ENCODE measurements around the gene ZNF438. TPM values are rescaled to one million over a fixed set of nuclear protein-coding genes. Genes with fewer than 3 reads are reported as not detected.

ZNF438 gene
- total RNA-seq, 2 donors from 2014 or later: 2.7 to 4.3 TPM

- H3K9ac ChIP-seq (ENCODE audit: low read depth in 2 of 2, low read length in 2 of 2): no peak overlapping the region
- no peak overlapping the region for H3K27ac ChIP-seq
- intact Hi-C loops (cut with DNase I): no loop called here
- H3K4me1 ChIP-seq: no peaks in the 10 kb centered on the region
- H3K9me3 ChIP-seq: no peaks in the 10 kb centered on the region
- H3K27me3 ChIP-seq: no peaks in the 10 kb centered on the region
- TF ChIP-seq CTCF (IDR thresholded peaks at IDR 0.05): no peak
- DNase-seq: no peak
- H3K36me3 ChIP-seq: no peaks in the 10 kb centered on the region
- no peak overlapping the region for H3K4me3 ChIP-seq
Observed at GRCh38 chr10:30842894-30843293, 188.8 kb downstream of the ZNF438 start.

- Histone ChIP-seq H3K4me1 (no peaks in the 10 kb centered on the region), H3K27me3 (no peaks in the 10 kb centered on the region), H3K36me3 (no peaks in the 10 kb centered on the region), H3K4me3 (no peak overlapping the region), H3K9ac (ENCODE audit: low read depth in 2 of 2, low read length in 2 of 2) (no peak overlapping the region), H3K27ac (no peak overlapping the region), H3K9me3 (no peaks in the 10 kb centered on the region)
- intact Hi-C loops (cut with DNase I): no loop called here
- TF ChIP-seq CTCF (IDR thresholded peaks at IDR 0.05): no peak
- no peak for DNase-seq
Observed at GRCh38 chr10:30842185-30842584, 189.5 kb downstream of the ZNF438 start.

- DNase-seq: no peak
- intact Hi-C loops (cut with DNase I): no loop called here
- Histone ChIP-seq H3K4me1 (no peaks in the 10 kb centered on the region), H3K9ac (ENCODE audit: low read depth in 2 of 2, low read length in 2 of 2) (no peak overlapping the region), H3K4me3 (no peak overlapping the region), H3K9me3 (no peaks in the 10 kb centered on the region), H3K36me3 (no peaks in the 10 kb centered on the region), H3K27me3 (no peaks in the 10 kb centered on the region), H3K27ac (no peak overlapping the region)
- no peak for TF ChIP-seq CTCF (IDR thresholded peaks at IDR 0.05)
Observed at GRCh38 chr10:30840395-30841050, 191.1 kb downstream of the ZNF438 start.

- H3K9me3 ChIP-seq: no peaks in the 10 kb centered on the region
- TF ChIP-seq CTCF (IDR thresholded peaks at IDR 0.05): no peak
- H3K9ac ChIP-seq (ENCODE audit: low read depth in 2 of 2, low read length in 2 of 2): no peak overlapping the region
- H3K36me3 ChIP-seq: no peaks in the 10 kb centered on the region
- intact Hi-C loops (cut with DNase I): no loop called here
- DNase-seq: no peak
- H3K4me3 ChIP-seq: no peak overlapping the region
- no peaks in the 10 kb centered on the region for H3K4me1 ChIP-seq
- no peaks in the 10 kb centered on the region for H3K27me3 ChIP-seq
- H3K27ac ChIP-seq: no peak overlapping the region
Observed at GRCh38 chr10:30839652-30840051, 192.0 kb downstream of the ZNF438 start.

GRCh38 chr10:30836406-30836805 is 195.3 kb downstream of the ZNF438 start:
- H3K27ac ChIP-seq: no peak overlapping the region
- H3K4me1 ChIP-seq: no peaks in the 10 kb centered on the region
- TF ChIP-seq CTCF (IDR thresholded peaks at IDR 0.05): no peak
- H3K9me3 ChIP-seq: no peaks in the 10 kb centered on the region
- no peak for DNase-seq
- H3K4me3 ChIP-seq: no peak overlapping the region
- intact Hi-C loops (cut with DNase I): no loop called here
- H3K9ac ChIP-seq (ENCODE audit: low read depth in 2 of 2, low read length in 2 of 2): no peak overlapping the region
- H3K36me3 ChIP-seq: no peaks in the 10 kb centered on the region
- no peaks in the 10 kb centered on the region for H3K27me3 ChIP-seq
